Measurements from ENCODE around the gene STYXL1.

GRCh38 chr7:76049295-76049694 is 1.5 kb upstream of the STYXL1 start:
- TF ChIP-seq POLR2A (IDR thresholded peaks at IDR 0.05) (no peak), POLR2AphosphoS5 (IDR thresholded peaks at IDR 0.05) (no peak), CTCF (IDR thresholded peaks at IDR 0.05) (no peak)

All from breast epithelium (tissue), 3 donors.